ENCODE data around the gene MAP4K4. TPM values are rescaled to one million over a fixed set of nuclear protein-coding genes. Genes with fewer than 3 reads are reported as not detected.

The MAP4K4 gene
- total RNA-seq, 1 donor from 2014 or later: 48.0 TPM

GRCh38 chr2:101868525-101868924 lies 171.0 kb downstream of the MAP4K4 start:
- Histone ChIP-seq H3K27me3 (no peaks in the 10 kb centered on the region), H3K27ac (no peak overlapping the region), H3K4me3 (no peak overlapping the region), H3K4me1 (no peaks in the 10 kb centered on the region), H3K36me3 (peaks cover 70 to 84% of the 10 kb centered on the region in 2 donors), H3K9me3 (no peaks in the 10 kb centered on the region)
- DNase-seq (ENCODE audit: low spot score in 2 of 2): no peak
- TF ChIP-seq CTCF (IDR thresholded peaks at IDR 0.05): no peak
- intact Hi-C loops (cut with DNase I): no loop called here

DNA sequence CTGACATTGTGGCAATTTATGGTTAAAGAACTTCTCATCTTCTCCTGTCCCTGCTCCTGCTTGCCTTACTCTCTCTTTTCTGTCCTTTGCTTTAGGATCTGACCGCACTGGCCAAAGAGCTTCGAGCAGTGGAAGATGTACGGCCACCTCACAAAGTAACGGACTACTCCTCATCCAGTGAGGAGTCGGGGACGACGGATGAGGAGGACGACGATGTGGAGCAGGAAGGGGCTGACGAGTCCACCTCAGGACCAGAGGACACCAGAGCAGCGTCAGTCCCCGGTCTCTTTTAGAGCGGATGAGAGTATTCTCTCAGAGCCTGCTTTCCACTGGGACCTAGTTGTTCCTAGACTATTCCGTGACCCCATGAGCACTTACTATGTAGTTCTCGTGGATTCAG lies 172.0 kb downstream of the MAP4K4 start:
- no peak for TF ChIP-seq CTCF (IDR thresholded peaks at IDR 0.05)
- no peaks in the 10 kb centered on the region for H3K9me3 ChIP-seq
- intact Hi-C loops (cut with DNase I): no loop called here
- DNase-seq (ENCODE audit: low spot score in 2 of 2): no peak
- H3K4me3 ChIP-seq: no peak overlapping the region
- no peaks in the 10 kb centered on the region for H3K4me1 ChIP-seq
- no peaks in the 10 kb centered on the region for H3K27me3 ChIP-seq
- peaks cover 70 to 91% of the 10 kb centered on the region in 2 donors for H3K36me3 ChIP-seq
- no peak overlapping the region for H3K27ac ChIP-seq

- H3K4me3 ChIP-seq: no peak overlapping the region
- DNase-seq (ENCODE audit: low spot score in 2 of 2): no peak
- no peak overlapping the region for H3K27ac ChIP-seq
- no peaks in the 10 kb centered on the region for H3K4me1 ChIP-seq
- no peak for TF ChIP-seq CTCF (IDR thresholded peaks at IDR 0.05)
- no peaks in the 10 kb centered on the region for H3K27me3 ChIP-seq
- no peaks in the 10 kb centered on the region for H3K9me3 ChIP-seq
- intact Hi-C loops (cut with DNase I): no loop called here
- H3K36me3 ChIP-seq: peaks cover 66 to 89% of the 10 kb centered on the region in 2 donors
Observed at GRCh38 chr2:101870444-101870843, 172.9 kb downstream of the MAP4K4 start.

GRCh38 chr2:101871480-101871879 lies 174.0 kb downstream of the MAP4K4 start:
- peak overlapping the region in 1 of 2 donors; percentile 9 for H3K27ac ChIP-seq
- peaks cover 60 to 87% of the 10 kb centered on the region in 2 donors for H3K36me3 ChIP-seq
- intact Hi-C loops (cut with DNase I): no loop called here
- H3K4me3 ChIP-seq: no peak overlapping the region
- no peak for DNase-seq (ENCODE audit: low spot score in 2 of 2)
- TF ChIP-seq CTCF (IDR thresholded peaks at IDR 0.05): no peak
- no peaks in the 10 kb centered on the region for H3K9me3 ChIP-seq
- no peaks in the 10 kb centered on the region for H3K4me1 ChIP-seq
- no peaks in the 10 kb centered on the region for H3K27me3 ChIP-seq

- Histone ChIP-seq H3K36me3 (peaks cover 55 to 87% of the 10 kb centered on the region in 2 donors), H3K27me3 (no peaks in the 10 kb centered on the region), H3K4me1 (no peaks in the 10 kb centered on the region), H3K4me3 (no peak overlapping the region), H3K27ac (peak overlapping the region in 1 of 2 donors; percentile 9), H3K9me3 (no peaks in the 10 kb centered on the region)
- intact Hi-C loops (cut with DNase I): no loop called here
- no peak for DNase-seq (ENCODE audit: low spot score in 2 of 2)
- TF ChIP-seq CTCF (IDR thresholded peaks at IDR 0.05): no peak
Observed at GRCh38 chr2:101872480-101872879, 175.0 kb downstream of the MAP4K4 start.

DNA sequence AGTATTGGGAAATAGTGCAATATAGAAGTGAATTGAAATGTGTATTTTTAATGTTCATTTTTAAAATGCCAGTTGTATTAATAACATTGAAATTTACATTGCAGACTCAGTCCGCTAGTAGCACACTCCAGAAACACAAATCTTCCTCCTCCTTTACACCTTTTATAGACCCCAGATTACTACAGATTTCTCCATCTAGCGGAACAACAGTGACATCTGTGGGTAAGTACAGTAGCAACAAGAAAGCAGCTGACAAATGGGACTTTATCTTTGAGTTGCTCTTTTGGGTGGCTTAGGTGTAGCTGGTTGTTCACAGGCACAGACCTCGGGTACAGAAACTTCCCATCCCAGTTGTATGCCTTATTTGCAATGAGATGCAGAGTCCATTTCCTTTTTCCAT lies 176.0 kb downstream of the MAP4K4 start:
- H3K9me3 ChIP-seq: no peaks in the 10 kb centered on the region
- no peak overlapping the region for H3K27ac ChIP-seq
- H3K36me3 ChIP-seq: peaks cover 48 to 85% of the 10 kb centered on the region in 2 donors
- no peak for TF ChIP-seq CTCF (IDR thresholded peaks at IDR 0.05)
- H3K4me3 ChIP-seq: no peak overlapping the region
- DNase-seq (ENCODE audit: low spot score in 2 of 2): no peak
- H3K27me3 ChIP-seq: no peaks in the 10 kb centered on the region
- intact Hi-C loops (cut with DNase I): no loop called here
- no peaks in the 10 kb centered on the region for H3K4me1 ChIP-seq
